HFF-Myc (cell line): ENCODE results near the gene ANKS1B.
"Not testable (repeated sequence)": the region's sequence is repeated elsewhere in the genome, so short reads cannot be mapped to it uniquely, and the experiment has no call there.

Experiments used
- DNase-seq: peaks from one replicate; pipeline ENCODE4 v3.0.0-alpha.2; 2011; ENCODE audit warnings: low read depth; ENCODE audit errors: extremely low read depth
- H3K4me3 ChIP-seq: replicated peaks from 2 replicates; pipeline ENCODE4 v1.5.1; 2011; ENCODE audit warnings: low read depth, mild to moderate bottlenecking, control low read depth, low read length
- CTCF ChIP-seq: IDR thresholded peaks from 2 replicates; pipeline ENCODE4 v1.5.1; 2012; ENCODE audit warnings: mild to moderate bottlenecking, low read depth, low read length, control low read depth; ENCODE audit errors: missing control alignments

ANKS1B gene

GRCh38 chr12:98840325-98840724 lies 1144.4 kb downstream of the ANKS1B start:
- no peak overlapping the region for H3K4me3 ChIP-seq
- no peak for DNase-seq
- no peak for TF ChIP-seq CTCF

DNA sequence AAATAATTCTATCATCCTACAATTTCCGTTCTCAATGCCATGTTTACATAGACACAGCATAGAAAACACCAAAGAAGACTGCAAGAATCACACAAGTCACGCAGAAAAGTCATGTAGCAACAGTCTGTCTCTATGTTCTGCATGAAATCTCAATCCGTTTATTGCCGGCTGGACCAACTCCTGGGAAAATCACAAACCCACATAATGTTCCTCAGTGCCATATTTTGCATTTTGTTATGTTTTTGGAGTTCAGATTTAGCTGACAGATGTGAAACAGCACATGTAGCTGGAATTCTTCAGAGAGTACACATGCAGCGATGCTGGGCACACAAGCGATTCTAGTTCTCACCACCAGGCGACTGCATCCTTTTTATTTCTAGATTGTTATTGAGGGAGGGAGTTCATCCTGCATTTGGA lies 1146.5 kb downstream of the ANKS1B start:
- H3K4me3 ChIP-seq: no peak overlapping the region
- TF ChIP-seq CTCF: peak; percentile 36
- DNase-seq: no peak

- not testable (repeated sequence) for DNase-seq, H3K4me3 ChIP-seq
These were observed 1147.5 kb downstream of the ANKS1B start for GRCh38 chr12:98837134-98837752.

- no peak for TF ChIP-seq CTCF
- DNase-seq: no peak
- no peak overlapping the region for H3K4me3 ChIP-seq
These were observed 1154.1 kb downstream of the ANKS1B start for GRCh38 chr12:98830657-98831056.

- no peak for TF ChIP-seq CTCF
- no peak overlapping the region for H3K4me3 ChIP-seq
- DNase-seq: no peak
These were observed 1155.7 kb downstream of the ANKS1B start for GRCh38 chr12:98828802-98829600.

DNA sequence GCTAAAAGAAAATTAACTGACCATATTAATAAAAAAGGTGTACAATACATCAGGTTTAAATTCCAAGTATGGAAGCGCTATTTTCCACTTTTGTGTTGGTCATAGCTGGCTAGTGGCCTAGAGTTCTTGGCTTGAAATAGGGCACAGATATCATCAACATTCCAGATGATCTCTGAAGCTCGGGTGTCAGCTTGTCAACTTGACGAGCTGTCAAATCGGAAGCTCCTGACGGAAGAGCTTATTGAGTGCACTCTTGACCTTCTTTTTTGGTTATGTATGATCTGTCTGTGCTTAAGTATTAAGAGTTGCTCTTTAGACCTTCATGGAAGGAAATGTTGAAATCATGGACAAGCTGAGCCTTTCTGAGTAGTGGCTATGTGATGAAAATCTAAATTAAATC lies 1161.7 kb downstream of the ANKS1B start:
- no peak for TF ChIP-seq CTCF
- no peak for DNase-seq
- no peak overlapping the region for H3K4me3 ChIP-seq

GRCh38 chr12:98821866-98822265 lies 1162.9 kb downstream of the ANKS1B start:
- no peak for TF ChIP-seq CTCF
- no peak overlapping the region for H3K4me3 ChIP-seq
- DNase-seq: no peak
